A549 (cell line): ENCODE data around the gene C8B.

Experiments
- EP300 ChIP-seq, 2 experiments: fragments of >200 bp; sonication (Bioruptor Twin); formaldehyde crosslinking; IDR thresholded peaks; 2 replicates in 1 of 2; 3 replicates in 1 of 2; pipeline ENCODE4 v1.6.1; 2016 to 2017
- POLR2A ChIP-seq: IDR thresholded peaks from 2 replicates; pipeline ENCODE4 v1.6.1; 2012; ENCODE audit warnings: mild to moderate bottlenecking, low read length
- REST ChIP-seq: fragments of 200-600 bp; sonication (generic); IDR thresholded peaks from 2 replicates; pipeline ENCODE4 v1.6.1; 2016; ENCODE audit warnings: antibody characterized with exemption, mild to moderate bottlenecking, moderate library complexity
- SMC3 ChIP-seq: fragments of >200 bp; sonication (Bioruptor Twin); formaldehyde crosslinking; IDR thresholded peaks from 3 replicates; pipeline ENCODE4 v1.6.1; 2018; ENCODE audit warnings: inconsistent platforms
- TF ChIP-seq, protein P1 (sequence below): fragments of >200 bp; sonication (Bioruptor Twin); formaldehyde crosslinking; IDR thresholded peaks from 3 replicates; pipeline ENCODE4 v1.5.1; 2016

DNA sequence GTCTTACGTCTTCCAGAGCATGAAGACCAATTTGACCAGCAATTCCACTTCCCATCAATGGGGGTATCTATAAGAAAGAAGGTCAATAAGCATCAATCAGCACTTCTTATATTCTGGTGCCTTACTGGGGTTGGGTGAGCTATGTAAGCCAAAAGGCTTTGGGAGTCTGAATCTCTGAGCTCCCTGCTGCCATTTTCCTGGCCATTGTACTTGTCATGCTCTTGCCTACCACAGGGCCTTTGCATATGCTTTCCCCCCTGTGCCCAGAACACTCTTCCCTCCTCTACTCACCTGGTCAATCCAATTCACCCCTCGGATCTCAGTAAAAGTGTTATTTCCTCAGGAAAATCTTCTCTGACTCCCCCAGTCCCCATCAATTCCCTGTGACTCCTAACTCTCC lies 36.3 kb downstream of the C8B start:
- TF ChIP-seq POLR2A: no peak
- TF ChIP-seq SMC3: no peak
- no peak for TF ChIP-seq EP300 (IDR thresholded peaks at IDR 0.05)
- TF ChIP-seq REST: no peak
- TF ChIP-seq, protein P1, sequence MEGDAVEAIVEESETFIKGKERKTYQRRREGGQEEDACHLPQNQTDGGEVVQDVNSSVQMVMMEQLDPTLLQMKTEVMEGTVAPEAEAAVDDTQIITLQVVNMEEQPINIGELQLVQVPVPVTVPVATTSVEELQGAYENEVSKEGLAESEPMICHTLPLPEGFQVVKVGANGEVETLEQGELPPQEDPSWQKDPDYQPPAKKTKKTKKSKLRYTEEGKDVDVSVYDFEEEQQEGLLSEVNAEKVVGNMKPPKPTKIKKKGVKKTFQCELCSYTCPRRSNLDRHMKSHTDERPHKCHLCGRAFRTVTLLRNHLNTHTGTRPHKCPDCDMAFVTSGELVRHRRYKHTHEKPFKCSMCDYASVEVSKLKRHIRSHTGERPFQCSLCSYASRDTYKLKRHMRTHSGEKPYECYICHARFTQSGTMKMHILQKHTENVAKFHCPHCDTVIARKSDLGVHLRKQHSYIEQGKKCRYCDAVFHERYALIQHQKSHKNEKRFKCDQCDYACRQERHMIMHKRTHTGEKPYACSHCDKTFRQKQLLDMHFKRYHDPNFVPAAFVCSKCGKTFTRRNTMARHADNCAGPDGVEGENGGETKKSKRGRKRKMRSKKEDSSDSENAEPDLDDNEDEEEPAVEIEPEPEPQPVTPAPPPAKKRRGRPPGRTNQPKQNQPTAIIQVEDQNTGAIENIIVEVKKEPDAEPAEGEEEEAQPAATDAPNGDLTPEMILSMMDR: no peak
